Measurements from ENCODE around the gene ALKBH2.

DNA sequence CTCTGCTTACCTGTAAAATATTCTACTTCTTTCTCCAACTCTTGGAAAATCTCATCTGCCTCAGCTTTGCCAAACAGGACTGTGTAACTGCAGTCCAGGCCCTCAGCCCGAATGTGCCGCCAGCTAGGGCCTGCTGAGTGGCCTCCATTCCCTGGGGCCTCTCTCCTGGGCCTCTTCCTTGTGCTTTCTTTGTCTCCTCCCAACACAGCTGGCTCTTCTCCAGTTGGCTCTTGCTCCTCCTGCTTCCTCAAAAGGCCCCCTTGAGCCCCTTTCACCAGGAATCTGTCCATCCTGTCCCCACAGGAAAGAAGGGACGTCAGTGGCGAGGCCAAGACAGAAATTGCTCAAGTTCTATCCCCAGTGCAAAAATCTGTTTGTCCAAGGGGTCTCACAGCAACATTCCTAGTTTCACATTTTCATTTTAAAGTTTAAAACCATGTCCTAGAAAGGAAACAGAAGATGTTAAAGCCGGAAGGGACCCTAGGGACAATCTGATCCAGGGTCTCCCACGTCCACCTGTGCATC is 713 bp downstream of the ALKBH2 start:
- TF ChIP-seq, protein P1, sequence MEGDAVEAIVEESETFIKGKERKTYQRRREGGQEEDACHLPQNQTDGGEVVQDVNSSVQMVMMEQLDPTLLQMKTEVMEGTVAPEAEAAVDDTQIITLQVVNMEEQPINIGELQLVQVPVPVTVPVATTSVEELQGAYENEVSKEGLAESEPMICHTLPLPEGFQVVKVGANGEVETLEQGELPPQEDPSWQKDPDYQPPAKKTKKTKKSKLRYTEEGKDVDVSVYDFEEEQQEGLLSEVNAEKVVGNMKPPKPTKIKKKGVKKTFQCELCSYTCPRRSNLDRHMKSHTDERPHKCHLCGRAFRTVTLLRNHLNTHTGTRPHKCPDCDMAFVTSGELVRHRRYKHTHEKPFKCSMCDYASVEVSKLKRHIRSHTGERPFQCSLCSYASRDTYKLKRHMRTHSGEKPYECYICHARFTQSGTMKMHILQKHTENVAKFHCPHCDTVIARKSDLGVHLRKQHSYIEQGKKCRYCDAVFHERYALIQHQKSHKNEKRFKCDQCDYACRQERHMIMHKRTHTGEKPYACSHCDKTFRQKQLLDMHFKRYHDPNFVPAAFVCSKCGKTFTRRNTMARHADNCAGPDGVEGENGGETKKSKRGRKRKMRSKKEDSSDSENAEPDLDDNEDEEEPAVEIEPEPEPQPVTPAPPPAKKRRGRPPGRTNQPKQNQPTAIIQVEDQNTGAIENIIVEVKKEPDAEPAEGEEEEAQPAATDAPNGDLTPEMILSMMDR (conservative IDR thresholded peaks at IDR 0.05) = no peak
- no peak for TF ChIP-seq ZFX (IDR thresholded peaks at IDR 0.05)

Data from C4-2B (cell line).